WTC11 (cell line): ENCODE results near the gene PRR7.

ENCODE experiments used
- ATF1 ChIP-seq: sonication (generic); formaldehyde crosslinking; IDR thresholded peaks from 2 replicates; pipeline ENCODE4 v1.8.1; 2023; ENCODE audit warnings: mild to moderate bottlenecking, moderate library complexity, missing genetic modification reagents
- CBFB ChIP-seq: sonication (generic); formaldehyde crosslinking; IDR thresholded peaks from 2 replicates; pipeline ENCODE4 v1.8.1; 2022; ENCODE audit warnings: mild to moderate bottlenecking, low read depth, missing genetic modification reagents
- CTCF ChIP-seq: fragments of 200-600 bp; IDR thresholded peaks from 2 replicates; pipeline ENCODE4 v1.8.0; 2022; ENCODE audit warnings: antibody characterized with exemption
- EMX1 ChIP-seq: fragments of 250-450 bp; sonication (Bioruptor Pico); IDR thresholded peaks from 2 replicates; pipeline ENCODE4 v1.8.0; 2021; ENCODE audit warnings: mild to moderate bottlenecking
- ERG ChIP-seq: fragments of 250-450 bp; sonication (Bioruptor Pico); IDR thresholded peaks from 2 replicates; pipeline ENCODE4 v1.8.0; 2021; ENCODE audit warnings: mild to moderate bottlenecking
- ESRRA ChIP-seq: sonication (generic); formaldehyde crosslinking; IDR thresholded peaks from 2 replicates; pipeline ENCODE4 v1.8.1; 2022; ENCODE audit warnings: mild to moderate bottlenecking, missing genetic modification reagents, borderline replicate concordance
- JUN ChIP-seq: sonication (generic); formaldehyde crosslinking; IDR thresholded peaks from 2 replicates; pipeline ENCODE4 v1.8.0; 2023; ENCODE audit warnings: mild to moderate bottlenecking, missing genetic modification reagents
- MXD4 ChIP-seq: fragments of 250-450 bp; sonication (Bioruptor Pico); IDR thresholded peaks from 2 replicates; pipeline ENCODE4 v1.8.0; 2021; ENCODE audit warnings: mild to moderate bottlenecking, moderate library complexity, borderline replicate concordance
- NR2C2 ChIP-seq: sonication (generic); formaldehyde crosslinking; IDR thresholded peaks from 2 replicates; pipeline ENCODE4 v1.8.0; 2022; ENCODE audit warnings: mild to moderate bottlenecking, missing genetic modification reagents
- USF1 ChIP-seq: sonication (generic); formaldehyde crosslinking; IDR thresholded peaks from 2 replicates; pipeline ENCODE4 v1.8.0; 2022; ENCODE audit warnings: mild to moderate bottlenecking, missing genetic modification reagents
- ZNF232 ChIP-seq: sonication (generic); formaldehyde crosslinking; IDR thresholded peaks from 2 replicates; pipeline ENCODE4 v1.8.0; 2022; ENCODE audit warnings: mild to moderate bottlenecking, missing genetic modification reagents
- ZNF416 ChIP-seq: fragments of 250-450 bp; sonication (Bioruptor Pico); IDR thresholded peaks from 2 replicates; pipeline ENCODE4 v1.9.0; 2021; ENCODE audit warnings: mild to moderate bottlenecking, inconsistent platforms

GRCh38 chr5:177433658-177434217 lies 12.9 kb upstream of the PRR7 start:
- no peak for TF ChIP-seq CTCF
- TF ChIP-seq ZNF416 (CRISPR knock-in tag) = no peak
- no peak for TF ChIP-seq CBFB (CRISPR knock-in tag)
- no peak for TF ChIP-seq ZNF232
- TF ChIP-seq NR2C2 = no peak
- no peak for TF ChIP-seq USF1 (CRISPR knock-in tag)
- TF ChIP-seq EMX1 (CRISPR knock-in tag) = no peak
- no peak for TF ChIP-seq ERG (CRISPR knock-in tag)
- TF ChIP-seq MXD4 = no peak
- TF ChIP-seq ATF1 = no peak
- no peak for TF ChIP-seq ESRRA (CRISPR knock-in tag)
- no peak for TF ChIP-seq JUN (CRISPR knock-in tag)
